Prostate gland (tissue), 2 donors: ENCODE results near the gene CUX1. TPM values are rescaled to one million over a fixed set of nuclear protein-coding genes. Genes with fewer than 3 reads are reported as not detected.

Experiments used
- DNase-seq: peaks from one replicate; pipeline ENCODE4 v3.0.0-alpha.2; 2019; ENCODE audit warnings: low spot score
- H3K27ac ChIP-seq, 2 donors: fragments of 200-600 bp; sonication (generic); 2 replicates each; pipeline ENCODE4 v1.5.1; 2017 to 2019
- H3K27me3 ChIP-seq: fragments of 200-600 bp; sonication (generic); replicated peaks from 2 replicates; pipeline ENCODE4 v1.5.1; 2019; ENCODE audit not compliant: insufficient read depth
- H3K36me3 ChIP-seq, 2 donors: fragments of 200-600 bp; sonication (generic); 1 replicate in 1 of 2; 2 replicates in 1 of 2; pipeline versions ENCODE4 v1.5.1 to v1.8.1; 2017 to 2019
- H3K4me1 ChIP-seq: fragments of 200-600 bp; sonication (generic); replicated peaks from 2 replicates; pipeline ENCODE4 v1.5.1; 2019
- H3K4me3 ChIP-seq, 2 donors: fragments of 200-600 bp; sonication (generic); 2 replicates each; pipeline ENCODE4 v1.5.1; 2017 to 2019
- H3K9me3 ChIP-seq: fragments of 200-600 bp; sonication (generic); 2 replicates; pipeline ENCODE4 v1.5.1; 2017
- CTCF ChIP-seq, 4 experiments: fragments of 200-600 bp in 2 of 4; fragments of 450-650 bp in 2 of 4; sonication (generic) in 2 of 4; IDR thresholded peaks; 1 replicate in 3 of 4; 2 replicates in 1 of 4; pipeline ENCODE4 v1.5.1; 2016 to 2019; ENCODE audit warnings: antibody characterized with exemption in 4 of 4, mild to moderate bottlenecking in 2 of 4, moderate library complexity in 2 of 4
- POLR2A ChIP-seq: fragments of 450-650 bp; IDR thresholded peaks from one replicate; pipeline ENCODE4 v1.6.1; 2016; ENCODE audit warnings: antibody characterized with exemption, mild to moderate bottlenecking
- POLR2AphosphoS5 ChIP-seq: sonication (generic); formaldehyde crosslinking; IDR thresholded peaks from one replicate; pipeline ENCODE4 v1.6.1; 2017; ENCODE audit warnings: antibody characterized with exemption
- WGBS: methylation state at CpG from one replicate; pipeline ENCODE4 v1.1.5; 2018; 5-methylcytosine and 5-hydroxymethylcytosine counted together
- intact Hi-C: fragments of 100-400 bp; cut with DNase I; formaldehyde crosslinking; loops from one replicate; pipeline ENCODE4 v1.14.2; 2022
- total RNA-seq, 2 donors: library from RNA; depleted of rRNA; stranded (reverse); fragments of >200 nt; gene quantifications; one replicate each; pipeline ENCODE4 v1.1.0, GENCODE V29; 2016

CUX1 gene
- total RNA-seq, 2 donors from 2014 or later, result 96.3 to 99.2 TPM

DNA sequence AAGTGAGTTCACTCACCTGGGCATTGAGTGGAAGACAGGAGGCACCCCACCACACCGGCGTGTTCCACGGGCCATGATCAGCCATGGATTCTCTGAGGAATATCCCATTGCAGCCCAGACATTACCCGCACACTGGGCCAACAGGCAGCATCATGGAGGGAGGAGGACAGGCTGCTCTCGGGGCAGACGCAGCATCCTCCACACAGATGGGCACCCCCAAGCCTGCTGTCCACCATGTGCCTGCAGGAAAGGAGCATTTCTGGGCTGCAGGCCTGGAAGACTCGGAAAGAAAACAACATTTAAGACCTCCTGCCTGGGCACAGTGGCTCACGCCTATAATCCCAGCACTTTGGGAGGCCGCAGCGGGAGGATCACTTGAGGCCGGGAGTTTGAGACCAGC is 398.3 kb downstream of the CUX1 start:
- Histone ChIP-seq H3K27me3 (no peaks in the 10 kb centered on the region), H3K36me3 (no peaks in the 10 kb centered on the region), H3K27ac (no peak overlapping the region), H3K4me1 (no peaks in the 10 kb centered on the region), H3K4me3 (no peak overlapping the region), H3K9me3 (no peaks in the 10 kb centered on the region)
- intact Hi-C loops, result no loop called here
- TF ChIP-seq POLR2A, result no peak
- TF ChIP-seq POLR2AphosphoS5, result no peak
- no peak for TF ChIP-seq CTCF (IDR thresholded peaks at IDR 0.05)
- 93% methylated on average over 11 of the region's 11 CpGs for WGBS
- no peak for DNase-seq

- H3K27ac ChIP-seq, result no peak overlapping the region
- WGBS, result 96% methylated on average over 8 of the region's 8 CpGs
- no peaks in the 10 kb centered on the region for H3K4me1 ChIP-seq
- no peaks in the 10 kb centered on the region for H3K36me3 ChIP-seq
- H3K9me3 ChIP-seq, result no peaks in the 10 kb centered on the region
- DNase-seq, result no peak
- TF ChIP-seq CTCF (IDR thresholded peaks at IDR 0.05) (no peak), POLR2A (no peak)
- no peaks in the 10 kb centered on the region for H3K27me3 ChIP-seq
- intact Hi-C loops, result no loop called here
- H3K4me3 ChIP-seq, result no peak overlapping the region
Observed at GRCh38 chr7:102216573-102217314, 399.3 kb downstream of the CUX1 start.

DNA sequence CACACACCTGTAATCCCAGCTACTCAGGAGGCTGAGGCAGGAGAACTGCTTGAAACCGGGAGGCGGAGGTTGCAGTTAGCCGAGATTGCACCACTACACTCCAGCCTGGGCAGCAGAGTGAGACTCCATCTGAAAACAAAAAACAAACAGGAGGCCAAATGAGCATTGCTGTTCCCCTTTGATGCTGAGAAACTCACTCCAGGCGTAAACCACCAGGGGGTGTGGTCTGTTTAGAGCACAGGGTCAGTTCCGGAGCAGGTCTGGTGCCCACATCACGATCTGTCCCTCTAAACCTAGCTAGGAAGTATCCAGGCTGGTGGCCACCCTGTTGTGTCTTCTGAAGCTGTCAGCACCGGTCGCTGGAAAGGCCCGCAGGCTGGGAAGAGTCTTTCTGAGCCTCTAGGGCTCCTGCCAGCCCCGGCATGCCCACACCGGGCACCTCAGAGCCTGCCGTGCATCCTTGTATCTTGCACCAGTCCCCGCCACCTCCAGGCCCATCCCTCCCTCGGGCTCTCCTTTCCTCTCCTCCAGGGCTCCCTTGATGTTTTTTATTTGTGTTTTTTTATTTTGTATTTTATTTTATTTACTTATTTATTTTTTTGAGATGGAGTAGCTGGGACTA is 402.9 kb downstream of the CUX1 start:
- H3K9me3 ChIP-seq, result no peaks in the 10 kb centered on the region
- H3K4me3 ChIP-seq, result no peak overlapping the region
- no peaks in the 10 kb centered on the region for H3K4me1 ChIP-seq
- TF ChIP-seq POLR2A (no peak), CTCF (IDR thresholded peaks at IDR 0.05) (no peak), POLR2AphosphoS5 (no peak)
- 75% methylated on average over 14 of the region's 14 CpGs for WGBS
- no peaks in the 10 kb centered on the region for H3K36me3 ChIP-seq
- intact Hi-C loops, result no loop called here
- H3K27ac ChIP-seq, result no peak overlapping the region
- H3K27me3 ChIP-seq, result no peaks in the 10 kb centered on the region
- DNase-seq, result no peak

GRCh38 chr7:102220960-102221800 is 403.8 kb downstream of the CUX1 start:
- Histone ChIP-seq H3K27me3 (no peaks in the 10 kb centered on the region), H3K36me3 (no peaks in the 10 kb centered on the region), H3K4me3 (no peak overlapping the region), H3K9me3 (no peaks in the 10 kb centered on the region), H3K4me1 (no peaks in the 10 kb centered on the region), H3K27ac (no peak overlapping the region)
- 66% methylated on average over 20 of the region's 20 CpGs for WGBS
- no peak for TF ChIP-seq POLR2AphosphoS5
- TF ChIP-seq CTCF (IDR thresholded peaks at IDR 0.05), result no peak
- TF ChIP-seq POLR2A, result no peak
- intact Hi-C loops, result no loop called here
- no peak for DNase-seq
